ENCODE measurements around the gene ADK. TPM values are rescaled to one million over a fixed set of nuclear protein-coding genes. Genes with fewer than 3 reads are reported as not detected.
"Not testable (repeated sequence)": the region's sequence is repeated elsewhere in the genome, so short reads cannot be mapped to it uniquely, and the experiment has no call there.

The ADK gene
- total and polyA plus RNA-seq, 10 donors = 11.1 to 40.5 (median 32.1) TPM

DNA sequence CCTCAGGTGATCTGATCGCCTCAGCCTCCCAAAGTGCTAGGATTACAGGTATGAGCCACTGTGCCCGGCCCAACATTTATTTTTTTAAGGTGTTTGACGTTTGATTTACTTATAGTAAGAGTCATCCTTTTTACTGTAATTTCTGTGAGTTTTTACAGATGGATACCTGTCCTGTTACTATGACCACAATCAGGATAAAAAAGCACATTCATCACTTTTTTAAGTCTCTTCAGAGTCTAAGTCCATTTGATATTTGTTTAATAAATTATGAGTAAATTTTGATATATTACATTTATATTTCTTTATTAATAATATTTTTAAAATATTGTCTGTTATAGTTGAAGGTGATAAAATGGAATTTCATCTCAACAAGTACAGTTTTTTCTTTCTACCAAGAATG, 374.9 kb downstream of the ADK start:
- no peaks in the 10 kb centered on the region for H3K27me3 ChIP-seq (replicated peaks in 1 of 7)
- WGBS, 5 donors = 82 to 98% (median 96%) methylated on average over 3 of the region's 3 CpGs
- H3K4me1 ChIP-seq = no peaks in the 10 kb centered on the region
- no peaks in the 10 kb centered on the region for H3K9me3 ChIP-seq
- TF ChIP-seq, protein P1, sequence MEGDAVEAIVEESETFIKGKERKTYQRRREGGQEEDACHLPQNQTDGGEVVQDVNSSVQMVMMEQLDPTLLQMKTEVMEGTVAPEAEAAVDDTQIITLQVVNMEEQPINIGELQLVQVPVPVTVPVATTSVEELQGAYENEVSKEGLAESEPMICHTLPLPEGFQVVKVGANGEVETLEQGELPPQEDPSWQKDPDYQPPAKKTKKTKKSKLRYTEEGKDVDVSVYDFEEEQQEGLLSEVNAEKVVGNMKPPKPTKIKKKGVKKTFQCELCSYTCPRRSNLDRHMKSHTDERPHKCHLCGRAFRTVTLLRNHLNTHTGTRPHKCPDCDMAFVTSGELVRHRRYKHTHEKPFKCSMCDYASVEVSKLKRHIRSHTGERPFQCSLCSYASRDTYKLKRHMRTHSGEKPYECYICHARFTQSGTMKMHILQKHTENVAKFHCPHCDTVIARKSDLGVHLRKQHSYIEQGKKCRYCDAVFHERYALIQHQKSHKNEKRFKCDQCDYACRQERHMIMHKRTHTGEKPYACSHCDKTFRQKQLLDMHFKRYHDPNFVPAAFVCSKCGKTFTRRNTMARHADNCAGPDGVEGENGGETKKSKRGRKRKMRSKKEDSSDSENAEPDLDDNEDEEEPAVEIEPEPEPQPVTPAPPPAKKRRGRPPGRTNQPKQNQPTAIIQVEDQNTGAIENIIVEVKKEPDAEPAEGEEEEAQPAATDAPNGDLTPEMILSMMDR (IDR thresholded peaks at IDR 0.05 in 8 of 11, conservative IDR thresholded peaks at IDR 0.05 in 3 of 11) = no peak
- TF ChIP-seq POLR2AphosphoS5 (IDR thresholded peaks at IDR 0.05) = no peak
- TF ChIP-seq POLR2A (IDR thresholded peaks at IDR 0.05) = no peak
- intact Hi-C loops (cut with DNase I; ENCODE audit: low total_unique reads) = no loop called here
- DNase-seq = no peak
- peaks cover 0 to 35% (median 1%) of the 10 kb centered on the region in 6 donors for H3K36me3 ChIP-seq
- no peak overlapping the region for H3K4me3 ChIP-seq
- H3K27ac ChIP-seq = no peak overlapping the region

DNA sequence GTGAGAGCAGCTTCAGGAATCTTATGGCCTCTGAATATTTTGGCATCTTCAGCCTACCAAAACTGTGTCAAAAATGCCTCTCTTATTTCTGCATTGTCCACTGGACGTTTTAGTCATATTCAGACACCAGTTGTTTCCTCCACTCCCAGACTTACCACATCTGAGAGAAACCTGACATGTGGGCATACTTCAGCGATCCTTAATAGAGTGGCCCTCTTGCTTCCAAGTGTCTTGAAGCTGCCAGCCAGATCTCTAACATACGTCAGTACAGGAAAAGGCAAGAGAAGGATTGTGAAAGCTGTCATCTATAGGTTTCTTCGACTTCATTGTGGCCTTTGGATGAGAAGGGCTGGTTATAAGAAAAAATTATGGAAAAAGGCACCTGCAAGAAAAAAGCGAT, 376.6 kb downstream of the ADK start:
- H3K4me1 ChIP-seq; H3K27ac ChIP-seq; H3K4me3 ChIP-seq; H3K27me3 ChIP-seq (replicated peaks in 1 of 7); intact Hi-C loops (cut with DNase I; ENCODE audit: low total_unique reads); DNase-seq; H3K9me3 ChIP-seq: not testable (repeated sequence)
- WGBS, 5 donors = 81 to 90% (median 85%) methylated on average over 5 of the region's 5 CpGs
- H3K36me3 ChIP-seq = peaks cover 0 to 41% (median 3%) of the 10 kb centered on the region in 6 donors

DNA sequence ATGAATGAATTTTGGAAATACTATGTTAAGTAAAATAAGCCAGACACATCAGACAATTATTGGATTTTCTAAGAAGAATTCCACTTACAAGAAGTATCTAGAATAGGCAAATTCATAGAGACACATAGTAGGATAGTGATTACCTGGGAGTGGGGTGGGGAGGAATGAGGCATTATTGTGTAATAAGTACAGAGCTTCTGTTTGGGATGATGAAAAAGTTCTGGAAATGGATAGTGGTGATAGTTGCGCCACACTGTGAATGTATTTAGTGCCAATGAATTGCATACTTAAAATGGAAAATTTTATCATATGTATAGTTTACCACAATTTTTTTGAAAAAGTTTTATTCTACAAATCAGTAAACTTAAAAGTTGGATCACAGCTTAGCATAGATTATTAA, 378.2 kb downstream of the ADK start:
- H3K27me3 ChIP-seq (replicated peaks in 1 of 7) = no peaks in the 10 kb centered on the region
- WGBS, 5 donors = 90 to 100% (median 96%) methylated on average over 1 of the region's 1 CpG
- H3K27ac ChIP-seq = no peak overlapping the region
- TF ChIP-seq POLR2A (IDR thresholded peaks at IDR 0.05) (no peak), POLR2AphosphoS5 (IDR thresholded peaks at IDR 0.05) (no peak)
- TF ChIP-seq, protein P1 (IDR thresholded peaks at IDR 0.05 in 8 of 11, conservative IDR thresholded peaks at IDR 0.05 in 3 of 11) = no peak
- no peaks in the 10 kb centered on the region for H3K9me3 ChIP-seq
- peaks cover 0 to 41% (median 3%) of the 10 kb centered on the region in 6 donors for H3K36me3 ChIP-seq
- H3K4me1 ChIP-seq = no peaks in the 10 kb centered on the region
- DNase-seq = no peak
- intact Hi-C loops (cut with DNase I; ENCODE audit: low total_unique reads) = no loop called here
- no peak overlapping the region for H3K4me3 ChIP-seq

DNA sequence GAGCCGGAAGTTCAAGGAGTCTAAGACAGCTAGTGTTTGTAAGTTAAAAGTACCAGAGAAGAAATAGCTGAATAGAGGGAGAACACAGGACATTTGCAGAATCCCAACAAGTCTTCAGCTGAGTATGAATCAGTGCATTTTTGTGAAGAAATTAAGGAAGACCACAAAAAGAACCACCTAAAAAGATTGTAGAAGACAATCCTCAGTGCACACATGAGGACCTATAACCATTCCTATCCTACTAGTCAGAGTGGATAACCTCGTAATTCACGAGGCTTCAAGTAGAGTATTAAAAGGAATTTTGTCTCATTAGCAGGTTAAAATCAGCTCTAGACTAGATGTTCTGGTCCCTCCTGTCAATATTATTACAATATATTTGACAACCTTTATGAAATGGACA, 380.0 kb downstream of the ADK start:
- DNase-seq = no peak
- no peaks in the 10 kb centered on the region for H3K27me3 ChIP-seq (replicated peaks in 1 of 7)
- no peaks in the 10 kb centered on the region for H3K4me1 ChIP-seq
- H3K9me3 ChIP-seq = no peaks in the 10 kb centered on the region
- TF ChIP-seq, protein P1 (IDR thresholded peaks at IDR 0.05 in 8 of 11, conservative IDR thresholded peaks at IDR 0.05 in 3 of 11) = no peak
- no peak for TF ChIP-seq POLR2AphosphoS5 (IDR thresholded peaks at IDR 0.05)
- TF ChIP-seq POLR2A (IDR thresholded peaks at IDR 0.05) = no peak
- no peak overlapping the region for H3K27ac ChIP-seq
- intact Hi-C loops (cut with DNase I; ENCODE audit: low total_unique reads) = no loop called here
- no peak overlapping the region for H3K4me3 ChIP-seq
- WGBS, 5 donors = 93 to 99% (median 98%) methylated on average over 3 of the region's 3 CpGs
- peaks cover 0 to 28% (median 3%) of the 10 kb centered on the region in 6 donors for H3K36me3 ChIP-seq

DNA sequence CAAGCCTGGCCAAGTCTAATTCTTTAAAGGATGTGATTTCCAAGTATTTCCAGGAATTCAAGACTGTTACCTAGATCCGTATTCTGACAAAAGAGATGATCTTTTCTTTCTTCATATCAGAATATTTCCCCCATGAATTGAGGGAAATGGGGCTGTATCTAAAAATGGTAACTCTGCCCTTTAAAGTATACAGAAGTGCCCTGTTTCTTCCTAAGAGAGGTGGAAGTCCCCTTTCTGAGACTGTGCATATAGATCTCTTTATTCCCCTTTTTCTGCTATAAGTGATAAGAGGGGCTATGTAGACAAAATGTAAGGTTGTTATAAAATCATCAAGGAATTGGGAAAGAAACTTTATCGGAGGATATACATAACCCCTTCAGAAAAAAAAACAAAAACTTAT, 388.3 kb downstream of the ADK start:
- Histone ChIP-seq H3K4me3 (no peak overlapping the region), H3K27ac (no peak overlapping the region), H3K4me1 (no peaks in the 10 kb centered on the region), H3K9me3 (no peaks in the 10 kb centered on the region), H3K27me3 (replicated peaks in 1 of 7) (no peaks in the 10 kb centered on the region), H3K36me3 (no peaks in the 10 kb centered on the region)
- intact Hi-C loops (cut with DNase I; ENCODE audit: low total_unique reads) = no loop called here
- 92 to 95% (median 94%) methylated on average over 2 of the region's 2 CpGs for whole genome bisulfite sequencing, 5 donors
- TF ChIP-seq POLR2A (IDR thresholded peaks at IDR 0.05) (no peak), POLR2AphosphoS5 (IDR thresholded peaks at IDR 0.05) (no peak)
- TF ChIP-seq, protein P1 (IDR thresholded peaks at IDR 0.05 in 8 of 11, conservative IDR thresholded peaks at IDR 0.05 in 3 of 11) = no peak
- no peak for DNase-seq
